ENCODE data around the gene P2RX7. TPM values are rescaled to one million over a fixed set of nuclear protein-coding genes. Genes with fewer than 3 reads are reported as not detected.

The P2RX7 gene
- polyA plus RNA-seq, 1 of the 3 experiments (the other 2 are of a cell fraction): 0.43 TPM

- Histone ChIP-seq H3K9ac (no peak overlapping the region), H3K4me3 (ENCODE audit: low read depth in 2 of 2, low read length in 1 of 2) (no peak overlapping the region), H3K27ac (ENCODE audit: low read depth in 2 of 2, low read length in 1 of 2) (no peak overlapping the region), H2AFZ (ENCODE audit: low read depth) (no peak overlapping the region), H3K4me1 (ENCODE audit: control insufficient read depth in 1 of 2, insufficient read depth in 2 of 2, low read depth in 1 of 2, low read length in 1 of 2) (peaks cover 0 to 4% of the 10 kb centered on the region in 2 experiments; a peak in 1 of 4 replicates), H3K79me2 (ENCODE audit: insufficient read depth) (no peaks in the 10 kb centered on the region), H3K9me3 (no peaks in the 10 kb centered on the region), H3F3A (replicated peaks; ENCODE audit: insufficient read depth) (no peaks in the 10 kb centered on the region), H3K27me3 (ENCODE audit: insufficient read depth) (no peaks in the 10 kb centered on the region), H3K36me3 (replicated peaks in 1 of 2; ENCODE audit: control insufficient read depth in 1 of 2, insufficient read depth in 2 of 2, low read length in 1 of 2) (no peaks in the 10 kb centered on the region), H4K20me1 (ENCODE audit: insufficient read depth) (no peaks in the 10 kb centered on the region), H3K9me2 (no peaks in the 10 kb centered on the region), H3K4me2 (no peak overlapping the region)
- no peak for DNase-seq
- WGBS (ENCODE audit: low lambda C conversion rate): 87% methylated on average over 8 of the region's 8 CpGs
- ChIA-PET CTCF (interaction anchor here (1.3 kb wide), 1 partner anchor 27 kb away, joined by 3 read pairs; no protein-coding TSS in a partner anchor), POLR2A (no interaction called here)
- TF ChIP-seq PBX3 (IDR thresholded peaks at IDR 0.05) (no peak), ELF1 (IDR thresholded peaks at IDR 0.05) (no peak), GATA2 (CRISPR knock-in tag; IDR thresholded peaks at IDR 0.05) (no peak), USF2 (IDR thresholded peaks at IDR 0.05; ENCODE audit: borderline replicate concordance, low read depth, low read length) (no peak), NFIC (IDR thresholded peaks at IDR 0.05; ENCODE audit: borderline replicate concordance) (no peak), FOXJ3 (CRISPR knock-in tag; IDR thresholded peaks at IDR 0.05) (no peak), USF1 (IDR thresholded peaks at IDR 0.05; ENCODE audit: borderline replicate concordance, low read depth) (no peak), MAX (IDR thresholded peaks at IDR 0.05; ENCODE audit: low read depth) (no peak)
Observed at GRCh38 chr12:121237415-121237814, 104.7 kb downstream of the P2RX7 start.

Small RNAs within 50 kb of the gene (small RNA-seq; reads per million reads assigned to genes)
- gene AC079602.1: 0 reads per million in 7 experiments
- gene RF00156: 0 reads per million in 7 experiments
- gene Z98941.1: 0 reads per million in 7 experiments

Other genes starting within 250 kb of the P2RX7 start
- 9.6 and 18.8 TPM in 2 replicates for gene SPPL3, start 228.5 kb upstream of the P2RX7 start, polyA plus RNA-seq (2012; rRNA removed)
- gene HNF1A, start 154.3 kb upstream of the P2RX7 start, polyA plus RNA-seq (2012; rRNA removed): not detected in 2 replicates
- gene C12orf43, start 116.4 kb upstream of the P2RX7 start, polyA plus RNA-seq (2012; rRNA removed): 12.8 and 13.9 TPM in 2 replicates
- gene OASL, start 93.6 kb upstream of the P2RX7 start, polyA plus RNA-seq (2012; rRNA removed): 0.37 and 0.41 TPM in 2 replicates
- gene P2RX4, start 77.3 kb downstream of the P2RX7 start, polyA plus RNA-seq (2012; rRNA removed): 24.2 and 32.2 TPM in 2 replicates
- gene CAMKK2, start 163.8 kb downstream of the P2RX7 start, polyA plus RNA-seq (2012; rRNA removed): 23.6 and 24.5 TPM in 2 replicates
- gene ANAPC5, start 219.5 kb downstream of the P2RX7 start, polyA plus RNA-seq (2012; rRNA removed): 110 and 158 TPM in 2 replicates